Ovary (tissue), 3 donors: Measurements from ENCODE around the gene ZNF211.
A peak's percentile ranks its signal among the peaks of the same experiment; 100 is the strongest.

Experiments used
- CTCF ChIP-seq, 3 donors: fragments of 450-650 bp in 2 of 3; fragments of 200-600 bp in 1 of 3; IDR thresholded peaks; one replicate each; pipeline versions ENCODE4 v1.5.1 to v1.8.0; 2016 to 2022; ENCODE audit warnings: antibody characterized with exemption in 3 of 3, mild to moderate bottlenecking in 1 of 3
- POLR2A ChIP-seq: fragments of 450-650 bp; IDR thresholded peaks from one replicate; pipeline ENCODE4 v1.6.1; 2017; ENCODE audit warnings: antibody characterized with exemption, mild to moderate bottlenecking, moderate library complexity
- donor health status: DM: no; HTN: no; CAD: no.

- TF ChIP-seq POLR2A (no peak), CTCF (IDR thresholded peaks at IDR 0.05) (peak in 1 of 3 donors; percentile 32)
These were observed 18.8 kb upstream of the ZNF211 start, which contains the start of gene ZNF134 for GRCh38 chr19:57613941-57614743.
